Left hindlimb (tissue), 1 donor: ENCODE data around the gene SLC26A1.
"Not testable (repeated sequence)": the region's sequence is repeated elsewhere in the genome, so short reads cannot be mapped to it uniquely, and the experiment has no call there.

Experiments
- DNase-seq: peaks from one replicate; pipeline ENCODE4 v3.0.0-alpha.2; 2018

The SLC26A1 gene

DNA sequence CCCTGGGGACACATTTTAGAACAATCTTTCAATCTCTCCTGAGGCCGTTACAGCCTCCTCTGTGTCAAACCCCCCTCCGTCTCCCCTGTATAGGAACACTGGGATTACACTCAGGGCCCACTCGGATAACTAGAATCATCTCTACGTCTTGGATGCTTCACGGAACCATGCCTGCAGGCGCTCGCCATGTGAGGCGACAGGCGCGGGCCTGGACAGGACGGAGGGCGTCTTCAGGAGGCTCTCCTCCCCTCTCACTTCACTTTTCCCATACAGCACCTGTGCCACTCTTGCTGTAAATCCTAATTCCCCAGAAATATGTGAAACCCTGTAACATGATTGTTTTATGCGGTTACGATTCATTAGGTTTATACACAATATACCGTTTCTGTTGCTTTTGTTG lies 10.4 kb downstream of the SLC26A1 start:
- no peak for DNase-seq

DNA sequence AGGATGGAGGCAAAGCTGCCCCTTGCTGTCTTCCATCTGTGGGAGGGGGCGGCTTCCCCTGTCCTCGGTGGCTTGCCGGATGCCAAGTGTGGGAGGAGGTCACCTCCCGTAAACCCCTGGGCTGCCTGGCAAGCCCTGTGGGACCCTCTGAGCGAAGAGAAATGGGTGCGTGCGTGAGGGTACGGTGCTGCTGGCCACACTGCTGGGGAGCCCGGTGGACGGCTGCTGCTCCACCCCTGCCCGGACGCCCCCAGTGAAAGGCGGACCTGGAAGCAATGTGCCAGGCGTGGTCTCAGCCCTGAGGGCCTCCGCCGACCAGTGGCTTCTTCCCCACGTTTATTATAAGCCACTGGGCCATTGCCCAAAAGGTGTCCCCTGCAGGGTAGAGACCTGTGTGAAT lies 10.9 kb downstream of the SLC26A1 start:
- no peak for DNase-seq

DNA sequence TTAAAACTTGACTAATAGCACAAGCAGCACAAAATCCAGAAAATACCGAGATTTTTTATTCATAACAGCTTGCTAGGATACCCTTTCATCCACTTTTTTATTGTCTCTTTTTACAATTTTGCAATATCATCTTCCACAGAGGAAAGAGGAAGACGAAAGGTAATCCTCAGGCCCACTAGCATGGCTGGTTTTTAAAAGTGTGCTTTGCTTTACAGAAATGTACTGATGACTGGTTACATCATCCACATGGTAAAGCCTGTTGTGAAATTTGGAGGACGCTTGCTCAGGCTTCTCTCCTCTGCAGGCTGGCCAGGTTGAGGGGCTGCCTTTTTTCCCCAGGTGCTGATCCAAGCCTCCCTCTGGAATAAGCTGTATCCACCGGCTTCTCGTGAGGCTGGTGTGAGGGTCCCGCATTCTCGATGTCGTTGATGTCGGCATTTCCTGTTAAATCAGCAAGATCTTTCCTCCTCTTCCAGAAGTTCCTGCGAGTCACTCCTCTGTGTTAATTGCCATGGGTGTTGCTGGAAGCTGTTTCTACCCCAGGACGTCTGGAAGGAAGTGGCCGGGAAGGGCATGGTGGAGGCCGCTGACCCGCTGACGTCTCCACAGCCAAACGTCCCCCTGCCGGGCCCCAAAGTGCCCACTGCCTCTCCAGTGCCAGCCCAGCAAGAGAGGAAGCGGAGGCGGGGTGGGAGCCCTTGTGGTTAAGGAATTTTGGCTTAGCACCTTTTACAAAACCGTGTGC lies 14.1 kb downstream of the SLC26A1 start:
- no peak for DNase-seq

DNA sequence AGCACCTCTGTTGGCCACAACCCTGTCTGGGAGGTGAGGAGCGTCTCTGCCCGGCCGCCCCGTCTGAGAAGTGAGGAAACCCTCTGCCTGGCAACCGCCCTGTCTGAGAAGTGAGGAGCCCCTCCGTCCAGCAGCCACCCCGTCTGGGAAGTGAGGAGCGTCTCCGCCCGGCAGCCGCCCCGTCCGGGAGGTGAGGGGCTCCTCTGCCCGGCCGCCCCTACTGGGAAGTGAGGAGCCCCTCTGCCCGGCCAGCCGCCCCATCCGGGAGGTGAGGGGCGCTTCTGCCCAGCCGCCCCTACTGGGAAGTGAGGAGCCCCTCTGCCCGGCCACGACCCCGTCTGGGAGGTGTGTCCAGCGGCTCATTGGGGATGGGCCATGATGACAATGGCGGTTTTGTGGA lies 17.2 kb downstream of the SLC26A1 start:
- not testable (repeated sequence) for DNase-seq

DNA sequence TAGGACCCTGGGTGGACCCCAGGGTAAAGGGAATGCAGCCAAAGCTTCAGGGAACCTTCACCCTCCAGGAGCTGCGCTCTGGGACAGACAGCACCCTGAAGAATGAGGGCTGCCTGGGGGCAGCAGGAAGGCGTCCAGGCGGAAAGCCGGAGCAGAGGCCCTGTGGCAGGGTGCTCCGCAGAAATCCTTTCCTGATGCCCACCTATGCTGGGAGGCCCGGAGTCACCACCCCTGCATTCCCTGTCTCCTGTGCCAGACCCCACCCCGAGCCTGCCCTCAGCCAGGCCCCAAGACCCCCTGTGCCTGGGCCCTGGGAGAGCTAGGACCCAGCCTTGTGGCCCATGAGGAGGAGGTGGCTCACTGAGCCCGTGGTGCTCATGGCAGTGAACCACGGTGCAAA lies 18.5 kb downstream of the SLC26A1 start:
- DNase-seq: no peak

DNA sequence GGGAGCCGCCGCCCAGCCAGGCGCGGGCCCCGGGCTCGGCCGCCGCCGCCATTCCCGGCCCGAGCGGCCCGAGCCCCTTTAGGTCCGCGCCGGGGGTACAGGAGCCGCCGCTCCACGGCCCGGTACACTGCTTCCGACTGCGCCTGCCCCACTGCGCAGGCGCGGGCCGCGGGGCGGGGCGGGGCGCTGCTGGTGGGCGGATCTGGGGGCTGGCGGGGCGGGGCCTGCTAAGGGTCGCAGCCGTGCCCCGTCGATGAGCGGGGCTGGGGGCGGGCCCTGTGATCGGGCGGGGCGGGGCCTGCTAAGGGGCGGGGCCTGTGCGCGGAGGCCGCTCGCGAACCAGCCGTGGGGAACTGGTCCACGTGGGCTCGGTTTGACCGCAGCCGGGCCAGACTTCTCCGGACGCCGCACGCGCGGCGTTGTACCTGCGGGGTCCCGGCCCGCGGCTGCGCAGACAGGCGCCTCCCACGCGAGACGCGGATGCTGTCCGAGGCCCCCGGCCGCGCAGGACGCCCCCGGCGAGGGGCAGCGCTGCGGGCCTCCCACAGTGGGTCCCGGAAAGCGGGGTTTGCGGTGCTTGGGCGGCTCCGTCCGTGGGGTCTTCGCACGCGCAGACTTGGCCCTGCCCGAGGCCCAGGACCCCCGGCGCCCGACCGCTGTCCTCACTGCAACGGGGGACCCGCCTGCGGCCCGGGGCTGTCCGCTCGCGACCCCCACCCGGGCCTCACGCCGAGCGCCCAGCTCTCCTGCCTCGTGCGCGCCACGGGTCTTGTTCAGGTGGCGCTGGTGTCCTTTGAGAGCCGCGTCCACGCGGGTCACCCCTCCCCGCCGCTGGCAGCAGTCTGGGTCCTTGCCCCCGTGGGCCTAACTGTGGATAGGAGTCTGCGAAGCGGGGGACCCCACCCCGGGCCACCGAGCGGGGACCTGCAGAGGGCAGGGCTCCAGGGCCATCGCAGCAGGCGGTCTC lies 19.5 kb downstream of the SLC26A1 start, which contains the start of gene DGKQ:
Gene DGKQ (minus strand): TSS at position 139 of the 967 bp plus-strand sequence. CDS start 87 bp downstream, at position 52.
- peak; percentile 93 for DNase-seq

DNA sequence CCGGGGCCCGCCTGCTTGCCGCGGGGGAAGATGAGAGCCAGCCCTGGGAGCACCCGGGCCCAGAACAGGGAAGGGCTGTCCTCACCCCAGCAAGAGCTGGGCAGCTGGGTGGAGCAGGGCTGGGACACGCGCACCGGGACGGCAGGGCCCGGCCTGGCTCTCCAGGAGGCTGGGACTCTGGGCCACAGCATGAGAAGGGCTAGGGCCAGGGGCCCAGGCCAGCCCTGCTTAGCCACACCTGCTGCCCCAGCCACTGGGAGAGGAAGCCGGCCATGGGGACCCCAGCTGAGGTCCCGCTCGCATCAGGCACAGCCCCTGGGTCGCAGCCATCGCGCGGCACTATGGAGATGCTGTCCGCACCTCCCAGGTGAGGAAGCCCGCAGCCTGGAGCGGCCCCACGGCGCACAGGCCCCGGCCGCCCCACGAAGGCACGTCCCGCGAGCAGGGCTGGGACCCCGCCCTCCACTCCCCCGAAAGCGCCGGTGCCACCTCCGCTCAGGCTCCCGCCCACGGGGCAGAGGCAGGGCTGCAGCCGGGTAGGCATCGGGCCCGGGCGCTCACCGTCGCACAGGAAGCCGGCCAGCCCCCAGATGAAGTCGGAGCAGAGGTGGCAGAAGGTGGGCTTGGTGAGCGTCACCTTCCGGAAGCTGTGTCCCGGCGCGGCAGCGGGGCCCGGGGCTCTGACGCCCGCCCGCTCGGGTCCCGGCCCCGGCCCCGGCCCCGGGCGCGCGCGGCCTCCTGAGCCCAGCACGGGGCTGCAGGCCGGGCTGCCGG lies 20.4 kb downstream of the SLC26A1 start:
- no peak for DNase-seq

DNA sequence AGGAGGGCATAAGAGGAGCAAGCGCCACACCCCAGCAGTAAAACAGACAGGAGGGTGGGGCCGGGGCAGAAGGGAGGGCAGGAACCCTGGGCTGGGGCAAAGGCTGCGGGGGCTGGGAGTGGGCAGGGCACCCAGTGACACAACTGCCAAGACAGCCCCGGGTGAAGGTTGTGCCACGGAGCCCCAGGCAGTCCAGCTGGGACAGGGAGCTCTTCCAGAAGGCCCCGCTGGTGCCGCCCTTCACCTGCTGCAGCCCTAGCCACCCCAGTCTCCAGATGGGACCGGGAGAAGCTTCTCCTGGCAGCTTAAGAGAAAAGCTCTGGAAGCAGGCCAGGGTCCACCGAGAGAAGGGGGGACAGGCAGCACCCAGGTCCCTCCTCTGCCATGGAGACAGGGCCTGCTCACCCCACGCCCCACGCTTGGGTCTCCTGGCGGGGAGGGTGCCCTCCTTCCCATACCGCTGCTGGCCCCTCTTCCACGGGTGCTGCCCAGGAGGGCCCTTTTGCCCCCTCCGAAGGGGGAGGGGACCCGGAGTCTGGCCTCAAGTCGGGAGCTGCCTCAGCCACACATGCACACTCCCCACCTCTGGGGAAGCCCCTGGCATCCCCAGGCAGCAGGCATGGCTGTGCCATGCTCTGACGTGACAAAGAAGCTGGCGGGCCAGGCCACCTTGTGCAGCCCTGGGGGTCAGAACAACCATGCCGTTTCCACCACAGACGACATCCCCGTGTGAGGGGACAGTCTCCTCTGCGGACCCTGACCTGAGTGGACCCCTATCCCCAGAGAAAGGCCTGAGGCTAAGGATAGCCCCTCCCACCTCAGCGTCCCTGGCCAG lies 21.3 kb downstream of the SLC26A1 start:
- no peak for DNase-seq

DNA sequence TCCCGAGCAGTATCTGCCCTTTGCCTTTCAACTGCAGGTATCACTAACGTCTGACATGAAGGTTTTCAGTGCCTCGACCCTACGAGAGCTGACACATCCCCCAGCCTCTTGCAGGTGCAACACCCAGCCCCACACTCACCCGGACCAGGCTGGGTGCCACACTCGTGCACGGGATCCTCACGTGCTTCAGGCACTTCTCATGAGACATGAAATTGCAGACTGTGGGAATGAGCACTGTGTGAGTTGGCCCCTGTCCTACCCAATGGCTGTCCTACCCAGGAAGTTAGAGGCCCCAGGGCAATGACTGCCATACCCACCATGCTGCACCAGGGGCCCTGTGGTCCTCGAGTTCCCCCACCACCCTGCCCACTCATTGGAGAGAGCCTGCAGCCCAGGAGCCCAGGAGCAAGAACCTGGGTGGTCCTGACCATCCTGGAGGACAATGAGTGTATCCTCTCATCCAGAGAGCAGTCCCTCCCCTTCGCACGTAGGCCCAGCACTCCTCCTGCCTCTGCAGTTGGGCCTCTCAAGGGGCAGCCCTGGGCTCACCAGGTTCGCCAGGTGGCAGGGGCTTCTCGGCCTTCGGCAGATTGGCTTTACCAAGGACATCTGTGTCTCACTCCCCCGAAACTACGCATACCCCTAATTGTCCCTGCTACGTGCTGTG lies 22.2 kb downstream of the SLC26A1 start:
- no peak for DNase-seq

DNA sequence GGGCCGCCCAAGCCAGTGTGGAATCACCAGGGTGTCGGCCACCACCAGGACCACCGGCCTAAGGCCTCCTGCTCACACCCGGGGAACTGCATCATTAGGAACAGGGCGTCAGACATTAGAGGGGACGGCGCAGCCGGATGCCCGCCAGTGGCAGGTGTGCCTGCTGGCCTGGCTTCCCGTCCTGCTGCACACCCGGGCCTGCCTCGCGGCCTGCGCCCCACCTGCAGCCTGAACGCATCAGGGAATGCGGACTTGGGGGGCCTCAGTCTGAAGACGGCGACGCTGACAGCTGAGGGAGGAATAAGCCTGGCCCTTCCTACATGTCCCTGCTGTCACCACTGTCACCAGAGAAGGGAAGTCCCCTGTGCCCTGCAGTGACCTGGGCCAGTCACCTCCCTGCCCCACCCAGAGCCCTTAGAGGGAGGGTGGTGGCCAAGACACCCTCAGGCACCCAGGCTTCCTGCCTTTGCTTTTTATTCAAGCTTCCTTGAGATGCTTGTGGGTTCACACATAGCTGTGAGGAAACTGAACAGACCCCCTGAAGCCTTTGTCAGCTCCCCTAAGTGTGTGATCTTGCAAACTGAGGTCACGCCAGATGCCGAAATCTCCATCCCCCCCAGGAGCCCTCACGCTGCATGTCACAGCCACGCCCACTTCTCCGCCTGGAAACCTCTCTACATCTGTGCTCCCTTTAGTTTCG lies 23.0 kb downstream of the SLC26A1 start:
- DNase-seq: no peak

DNA sequence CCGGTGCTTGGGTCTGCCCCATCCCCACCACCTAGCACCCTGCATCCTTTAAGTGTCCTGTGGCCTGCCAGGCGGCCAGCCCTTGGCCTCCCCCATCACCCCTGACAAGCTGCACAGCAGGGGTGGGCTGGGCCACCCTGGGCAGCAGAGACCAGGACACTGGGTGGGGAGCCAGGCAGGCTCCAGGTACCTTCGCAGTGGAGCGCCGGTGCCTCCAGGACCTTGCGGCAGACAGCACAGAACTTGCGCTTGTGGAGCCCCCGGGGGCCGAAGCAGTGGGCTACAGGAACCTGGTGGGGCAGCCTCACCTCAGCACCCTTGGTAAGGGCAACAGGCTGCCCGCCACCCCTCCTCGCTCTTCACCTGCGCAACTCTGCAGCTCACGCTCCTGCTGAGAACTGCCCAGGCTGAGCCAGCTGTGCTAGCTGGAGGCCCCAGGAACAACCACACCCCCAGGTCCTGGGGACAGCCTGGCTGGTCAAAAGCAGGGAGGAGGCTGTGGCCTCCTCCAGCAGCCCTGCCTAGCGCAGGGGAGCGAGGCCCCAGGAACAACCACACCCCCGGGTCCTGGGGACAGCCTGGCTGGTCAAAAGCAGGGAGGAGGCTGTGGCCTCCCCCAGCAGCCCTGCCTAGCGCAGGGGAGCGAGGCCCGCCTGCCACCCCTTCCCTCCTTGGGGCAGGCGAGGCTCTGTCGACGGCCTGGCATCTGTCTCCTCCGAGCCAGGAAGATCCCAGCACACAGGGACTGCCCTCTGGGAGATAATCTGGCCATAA lies 24.4 kb downstream of the SLC26A1 start:
- no peak for DNase-seq

DNA sequence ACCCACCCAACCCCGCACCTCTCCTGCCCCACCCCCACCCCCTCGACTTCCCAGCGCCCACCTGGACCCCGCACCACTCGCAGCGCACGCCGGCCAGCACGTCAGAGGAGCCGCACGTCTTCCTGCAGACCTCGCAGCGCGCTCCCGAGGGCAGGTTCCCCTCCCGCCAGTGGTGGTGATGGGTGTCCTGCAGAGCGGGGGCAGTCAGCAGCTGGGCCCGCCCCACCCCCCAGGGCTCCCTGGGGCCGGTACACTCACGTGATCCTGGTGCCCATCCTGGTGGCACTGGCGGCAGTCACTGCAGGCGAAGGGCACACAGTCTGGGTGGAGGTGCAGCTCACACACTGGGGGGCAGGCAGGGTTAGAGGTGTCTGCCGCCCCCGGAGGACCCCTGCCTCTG lies 25.0 kb downstream of the SLC26A1 start:
- no peak for DNase-seq

DNA sequence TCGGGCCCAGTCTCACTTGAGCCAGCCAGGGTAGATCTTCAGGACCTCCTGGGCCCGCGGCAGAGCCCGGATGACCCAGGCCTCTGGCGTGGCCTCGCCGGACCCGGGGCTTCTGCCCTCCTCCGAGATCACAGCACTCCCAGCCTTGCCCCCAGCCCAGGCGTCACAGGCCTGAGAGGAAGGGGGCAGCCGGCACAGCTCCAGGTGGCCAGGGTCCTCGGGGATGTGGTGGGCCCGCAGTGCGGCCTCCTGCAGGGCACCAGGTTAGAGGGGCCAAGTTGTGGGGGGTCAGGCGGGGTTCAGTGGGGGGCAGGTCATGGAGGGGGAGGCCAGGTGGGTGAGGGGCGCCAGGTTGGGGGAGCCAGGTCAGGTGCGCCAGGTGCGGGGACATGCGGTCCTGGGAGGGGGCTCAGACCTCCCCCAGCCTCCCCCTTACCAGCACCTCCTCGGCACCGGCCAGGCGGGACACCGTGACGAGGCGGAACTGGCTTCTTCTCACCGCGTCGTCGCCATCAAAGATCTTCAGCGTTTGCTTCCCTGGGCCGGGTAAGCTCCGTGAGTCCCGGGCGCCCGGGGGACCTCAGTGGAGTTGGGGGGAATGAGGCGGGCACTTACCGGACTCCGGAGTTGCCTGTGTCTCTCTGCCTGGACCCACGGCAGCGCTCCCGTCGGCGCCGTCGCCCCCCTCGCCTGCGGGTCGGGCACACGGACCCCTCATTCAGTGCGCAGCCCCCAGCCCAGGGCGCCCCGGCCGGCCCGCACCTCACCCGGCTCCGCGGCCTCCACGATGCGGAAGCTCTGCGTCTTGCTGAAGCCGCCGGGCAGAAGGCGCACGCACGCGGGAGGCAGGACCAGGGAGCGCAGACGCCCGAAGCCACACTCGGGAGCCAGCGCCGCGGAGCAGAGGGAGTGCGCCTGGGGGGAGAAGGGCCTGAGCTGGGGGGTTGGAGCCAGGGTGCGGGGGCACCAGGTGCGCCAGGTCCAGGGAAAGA lies 25.8 kb downstream of the SLC26A1 start:
- no peak for DNase-seq

DNA sequence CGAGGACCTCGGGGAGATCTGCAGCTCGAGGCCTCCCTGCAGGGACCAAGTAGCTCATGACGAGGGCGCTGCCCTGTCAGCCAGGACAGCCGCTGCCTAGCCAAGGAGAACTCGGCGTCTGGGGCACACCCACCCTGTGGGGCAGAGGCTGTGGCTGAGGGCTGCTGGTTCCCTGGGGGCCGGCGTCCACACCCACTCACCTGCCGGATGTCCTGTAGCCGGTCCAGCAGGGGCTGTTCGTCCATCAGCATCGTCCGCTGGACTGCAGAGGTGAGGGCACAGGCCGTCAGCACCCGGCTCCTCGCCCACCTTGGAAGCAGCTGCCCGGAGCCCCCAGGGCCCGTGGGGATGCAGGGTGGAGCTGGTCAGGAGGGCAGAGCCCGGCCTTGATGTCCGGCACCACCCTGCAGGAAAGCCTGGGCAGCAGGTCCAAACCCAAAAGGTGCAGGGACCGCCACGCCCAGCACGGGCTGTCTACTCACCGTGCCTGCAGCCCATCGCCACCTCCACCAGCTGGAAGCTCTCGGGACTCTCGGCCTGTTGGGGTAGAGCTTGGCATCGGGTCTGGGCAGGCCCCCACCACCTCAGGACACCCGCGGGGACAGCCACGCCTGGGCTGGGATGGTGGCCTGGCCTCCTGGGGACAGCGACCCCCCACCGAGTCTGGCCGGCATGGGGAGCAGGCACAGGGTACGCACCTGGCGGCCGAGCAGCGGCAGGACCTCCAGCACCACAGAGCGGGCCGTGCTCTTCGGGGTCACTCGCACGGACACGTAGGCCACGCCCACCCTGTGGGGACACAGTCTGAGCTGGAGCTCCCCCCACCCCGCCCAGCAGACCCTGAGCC lies 26.7 kb downstream of the SLC26A1 start:
- peak; percentile 22 for DNase-seq

DNA sequence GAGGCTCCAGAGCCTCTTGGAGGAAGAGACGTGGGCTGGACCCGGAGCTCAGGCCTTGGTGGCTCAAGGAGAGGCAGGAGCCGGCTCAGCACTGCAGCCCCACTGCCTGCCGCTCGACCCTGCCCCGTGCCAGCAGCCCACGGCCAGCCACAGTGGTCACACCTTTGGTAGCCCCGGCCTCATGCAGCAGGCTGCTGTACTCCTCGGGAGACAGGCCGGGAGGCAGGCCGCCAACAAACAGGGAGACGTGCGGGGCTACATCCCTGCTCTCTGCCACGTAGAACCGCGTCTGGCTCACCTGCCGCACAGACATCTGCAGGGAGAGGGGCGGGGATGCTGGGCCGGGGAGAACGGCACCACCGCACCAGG lies 27.5 kb downstream of the SLC26A1 start:
- DNase-seq: no peak

DNA sequence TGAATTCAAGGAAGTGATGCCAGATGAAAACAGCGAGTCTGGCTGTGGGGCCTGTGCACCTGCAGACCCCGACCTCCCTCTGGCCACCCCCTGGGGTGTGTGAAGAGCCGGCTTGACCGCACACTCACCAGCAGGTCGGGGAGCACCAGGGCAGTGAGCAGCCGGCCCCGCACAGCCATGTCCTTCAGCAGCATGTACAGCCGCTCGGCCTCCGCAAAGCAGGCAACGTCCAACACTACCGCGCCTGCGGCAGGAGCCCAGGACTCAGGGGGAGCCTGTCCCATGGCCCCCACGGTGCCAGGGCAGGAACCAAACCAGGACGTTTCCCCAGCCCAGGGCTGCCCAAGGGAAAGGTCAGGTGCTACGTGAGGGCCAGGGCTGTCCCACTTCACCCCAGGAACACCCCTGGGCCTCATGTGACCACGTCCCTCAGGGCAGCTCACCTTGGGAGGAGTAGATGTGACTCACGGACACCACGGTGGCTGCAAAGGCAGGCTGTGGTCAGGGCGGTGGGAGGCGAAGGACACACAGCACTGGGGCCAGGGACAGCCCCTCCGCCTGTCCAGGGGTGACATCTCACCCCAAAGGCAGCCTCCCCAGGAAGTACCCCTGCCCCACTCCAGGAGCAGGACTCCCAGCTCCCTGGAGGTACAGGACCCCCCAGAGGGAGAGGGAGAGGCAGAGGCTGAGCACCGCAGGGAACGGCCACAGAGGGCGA lies 28.0 kb downstream of the SLC26A1 start:
- DNase-seq: no peak

DNA sequence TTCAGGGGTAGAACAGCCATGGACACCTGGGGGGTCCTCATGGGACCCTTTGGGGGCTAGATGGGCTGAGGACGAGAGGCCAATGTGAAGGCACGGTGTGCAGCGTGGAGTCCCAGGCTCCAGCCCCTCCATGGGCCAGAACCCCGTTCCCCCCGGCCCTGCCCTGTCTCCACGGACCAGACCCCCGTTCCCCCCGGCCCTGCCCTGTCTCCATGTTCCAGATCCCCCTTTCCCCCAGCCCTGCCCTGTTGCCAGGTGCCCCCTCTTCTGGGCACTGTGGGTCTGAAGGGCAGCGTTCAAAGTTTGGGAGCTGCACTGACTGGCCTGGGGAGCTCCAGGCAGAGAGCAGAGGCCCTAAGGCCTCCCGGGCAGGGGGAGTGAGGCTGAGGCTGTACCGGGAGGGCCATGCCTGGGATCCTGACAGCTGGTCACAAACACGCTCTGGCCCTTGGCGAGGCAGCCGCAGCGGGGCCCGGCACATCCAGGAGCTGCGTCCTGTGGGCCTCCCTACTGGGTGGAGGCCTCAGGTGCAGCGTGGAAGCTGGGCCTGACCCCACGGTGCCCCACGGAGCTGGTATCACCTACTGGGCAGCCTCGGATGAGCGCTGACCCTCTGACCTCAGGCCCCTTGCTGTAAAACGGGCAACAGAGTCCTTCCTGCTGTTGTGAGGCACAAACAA lies 28.7 kb downstream of the SLC26A1 start:
- no peak for DNase-seq
